Lower lobe of right lung (tissue), 2 donors: Measurements from ENCODE around the gene PPP1R14C. TPM values are rescaled to one million over a fixed set of nuclear protein-coding genes. Genes with fewer than 3 reads are reported as not detected.

Source experiments
- ATAC-seq, 2 donors: fragments of 200-7000 bp; cut with Tn5 transposase; one replicate each; pipeline ENCODE4 v1.9.1; 2020 to 2022; ENCODE audit warnings: mild to moderate bottlenecking in 2 of 2, moderate library complexity in 2 of 2
- DNase-seq: peaks from one replicate; pipeline ENCODE4 v3.0.0-alpha.2; 2020
- H3K27ac ChIP-seq: fragments of 200-600 bp; one replicate; pipeline ENCODE4 v1.8.0; 2022
- H3K27me3 ChIP-seq: fragments of 200-600 bp; one replicate; pipeline ENCODE4 v1.8.0; 2022; ENCODE audit warnings: low read depth
- H3K36me3 ChIP-seq: fragments of 200-600 bp; one replicate; pipeline ENCODE4 v1.8.0; 2022; ENCODE audit warnings: mild to moderate bottlenecking
- H3K4me1 ChIP-seq: fragments of 200-600 bp; one replicate; pipeline ENCODE4 v1.8.0; 2022
- H3K4me3 ChIP-seq: fragments of 200-600 bp; one replicate; pipeline ENCODE4 v1.8.0; 2022; ENCODE audit warnings: mild to moderate bottlenecking
- H3K9me3 ChIP-seq: fragments of 200-600 bp; one replicate; pipeline ENCODE4 v1.8.0; 2022
- intact Hi-C: fragments of 100-400 bp; cut with DNase I; formaldehyde crosslinking; loops from one replicate; pipeline ENCODE4 v1.11.0; 2022
- total RNA-seq: library from RNA; stranded (reverse); fragmentation: NEBNext Ultra II Directional; extraction: Animal tissue kit (Norgen Biotek cat#: 25700); gene quantifications from one replicate; pipeline ENCODE4 v1.2.1, GENCODE V29; 2021
- TF ChIP-seq, protein P1 (sequence below): fragments of 200-600 bp; IDR thresholded peaks from one replicate; pipeline ENCODE4 v1.8.0; 2022; ENCODE audit warnings: antibody characterized with exemption, mild to moderate bottlenecking
- donor health status: DM: no; HTN: yes; CAD: no; lungs with severe emphysema.

Gene PPP1R14C
- total RNA-seq, 1 donor from 2014 or later, result 15.4 TPM

DNA sequence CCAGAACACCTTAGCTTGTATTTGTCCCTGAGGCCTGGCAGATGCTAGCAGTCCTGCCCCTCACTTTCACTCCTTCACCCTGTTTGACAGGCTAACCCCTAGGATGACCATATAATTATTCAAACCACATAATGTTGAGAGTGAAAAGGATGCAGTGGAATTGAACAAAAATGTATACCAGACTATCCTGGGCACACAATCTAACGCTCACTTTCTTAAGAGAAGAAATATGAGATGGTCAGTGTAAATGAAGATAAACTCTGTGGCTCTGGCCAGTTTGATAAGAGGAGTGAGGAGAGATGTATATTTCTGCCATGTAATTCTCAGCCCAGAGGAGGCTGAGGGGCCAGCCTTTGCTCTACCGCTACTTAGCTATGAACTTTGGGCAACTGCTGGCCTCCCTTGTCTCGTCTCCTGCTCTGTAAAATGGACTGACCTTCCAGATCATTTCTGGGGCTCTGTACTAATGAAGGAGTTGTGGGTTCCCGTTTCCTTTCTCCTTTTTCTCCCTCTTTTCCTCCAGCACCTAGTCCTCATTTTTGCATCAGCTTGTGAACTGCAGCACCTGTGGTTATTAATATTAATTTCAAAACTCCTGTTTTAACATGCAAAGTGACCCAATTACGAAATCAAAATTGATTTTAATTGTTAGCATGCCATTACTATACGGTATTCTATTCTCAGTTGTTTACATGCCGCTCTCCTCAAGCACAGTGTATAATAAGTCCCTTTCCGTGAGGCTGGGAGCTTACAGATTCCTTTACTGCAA, 133.5 kb downstream of the PPP1R14C start:
- TF ChIP-seq, protein P1, sequence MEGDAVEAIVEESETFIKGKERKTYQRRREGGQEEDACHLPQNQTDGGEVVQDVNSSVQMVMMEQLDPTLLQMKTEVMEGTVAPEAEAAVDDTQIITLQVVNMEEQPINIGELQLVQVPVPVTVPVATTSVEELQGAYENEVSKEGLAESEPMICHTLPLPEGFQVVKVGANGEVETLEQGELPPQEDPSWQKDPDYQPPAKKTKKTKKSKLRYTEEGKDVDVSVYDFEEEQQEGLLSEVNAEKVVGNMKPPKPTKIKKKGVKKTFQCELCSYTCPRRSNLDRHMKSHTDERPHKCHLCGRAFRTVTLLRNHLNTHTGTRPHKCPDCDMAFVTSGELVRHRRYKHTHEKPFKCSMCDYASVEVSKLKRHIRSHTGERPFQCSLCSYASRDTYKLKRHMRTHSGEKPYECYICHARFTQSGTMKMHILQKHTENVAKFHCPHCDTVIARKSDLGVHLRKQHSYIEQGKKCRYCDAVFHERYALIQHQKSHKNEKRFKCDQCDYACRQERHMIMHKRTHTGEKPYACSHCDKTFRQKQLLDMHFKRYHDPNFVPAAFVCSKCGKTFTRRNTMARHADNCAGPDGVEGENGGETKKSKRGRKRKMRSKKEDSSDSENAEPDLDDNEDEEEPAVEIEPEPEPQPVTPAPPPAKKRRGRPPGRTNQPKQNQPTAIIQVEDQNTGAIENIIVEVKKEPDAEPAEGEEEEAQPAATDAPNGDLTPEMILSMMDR, result no peak
- Histone ChIP-seq H3K4me3 (no peak overlapping the region), H3K36me3 (no peaks in the 10 kb centered on the region), H3K9me3 (no peaks in the 10 kb centered on the region), H3K27ac (no peak overlapping the region), H3K4me1 (no peaks in the 10 kb centered on the region), H3K27me3 (no peaks in the 10 kb centered on the region)
- ATAC-seq (no peak), DNase-seq (no peak)
- intact Hi-C loops, result no loop called here

- ATAC-seq (no peak), DNase-seq (no peak)
- H3K27me3 ChIP-seq, result no peaks in the 10 kb centered on the region
- H3K9me3 ChIP-seq, result no peaks in the 10 kb centered on the region
- H3K4me3 ChIP-seq, result no peak overlapping the region
- H3K36me3 ChIP-seq, result no peaks in the 10 kb centered on the region
- no peaks in the 10 kb centered on the region for H3K4me1 ChIP-seq
- TF ChIP-seq, protein P1, result no peak
- intact Hi-C loops, result no loop called here
- no peak overlapping the region for H3K27ac ChIP-seq
Observed at GRCh38 chr6:150276937-150277742, 134.3 kb downstream of the PPP1R14C start.

GRCh38 chr6:150279533-150279932, 136.7 kb downstream of the PPP1R14C start:
- TF ChIP-seq, protein P1, result no peak
- intact Hi-C loops, result no loop called here
- H3K4me3 ChIP-seq, result no peak overlapping the region
- H3K36me3 ChIP-seq, result no peaks in the 10 kb centered on the region
- no peak overlapping the region for H3K27ac ChIP-seq
- no peaks in the 10 kb centered on the region for H3K9me3 ChIP-seq
- DNase-seq, result no peak
- ATAC-seq, result no peak
- H3K27me3 ChIP-seq, result no peaks in the 10 kb centered on the region
- H3K4me1 ChIP-seq, result no peaks in the 10 kb centered on the region

DNA sequence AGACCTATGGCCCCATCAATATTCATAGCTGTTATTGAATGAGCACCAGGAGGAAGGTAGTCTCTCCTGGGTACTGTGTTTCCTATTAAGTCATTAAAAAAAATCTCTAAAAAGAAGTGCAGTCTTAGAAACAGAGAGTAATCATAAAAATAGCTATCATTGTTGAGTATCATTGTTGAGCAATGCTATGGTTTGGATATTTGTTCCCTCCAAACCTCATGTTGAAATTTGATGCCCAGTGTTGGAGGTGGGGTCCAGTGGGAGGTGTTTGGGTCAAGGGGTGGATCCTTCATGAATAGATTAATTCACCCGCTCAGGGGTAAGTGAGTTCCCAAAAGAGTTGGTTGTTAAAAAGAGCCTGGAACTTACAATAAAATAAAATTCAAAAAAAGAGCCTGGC, 137.9 kb downstream of the PPP1R14C start:
- TF ChIP-seq, protein P1, result no peak
- Histone ChIP-seq H3K27ac (no peak overlapping the region), H3K36me3 (no peaks in the 10 kb centered on the region), H3K27me3 (no peaks in the 10 kb centered on the region), H3K4me3 (no peak overlapping the region), H3K9me3 (no peaks in the 10 kb centered on the region), H3K4me1 (no peaks in the 10 kb centered on the region)
- DNase-seq (no peak), ATAC-seq (no peak)
- intact Hi-C loops, result no loop called here

GRCh38 chr6:150281767-150282166, 138.9 kb downstream of the PPP1R14C start:
- Histone ChIP-seq H3K4me1 (no peaks in the 10 kb centered on the region), H3K27me3 (no peaks in the 10 kb centered on the region), H3K4me3 (no peak overlapping the region), H3K36me3 (no peaks in the 10 kb centered on the region), H3K9me3 (no peaks in the 10 kb centered on the region), H3K27ac (no peak overlapping the region)
- DNase-seq (no peak), ATAC-seq (no peak)
- intact Hi-C loops, result no loop called here
- TF ChIP-seq, protein P1, result no peak
